Choroid plexus epithelial cell (primary cell): Measurements from ENCODE around the gene KIAA1217.

Experiments
- DNase-seq: peaks from one replicate; pipeline ENCODE4 v3.0.0-alpha.2; 2010; ENCODE audit warnings: low read depth
- H3K4me3 ChIP-seq: 2 replicates; pipeline ENCODE4 v1.5.1; 2011; ENCODE audit warnings: low read depth, mild to moderate bottlenecking, control low read depth, low read length, moderate library complexity
- CTCF ChIP-seq: conservative IDR thresholded peaks from 2 replicates; pipeline ENCODE4 v1.5.1; 2011; ENCODE audit warnings: low read depth, mild to moderate bottlenecking, control low read depth, inconsistent platforms, low read length, moderate library complexity

The KIAA1217 gene

DNA sequence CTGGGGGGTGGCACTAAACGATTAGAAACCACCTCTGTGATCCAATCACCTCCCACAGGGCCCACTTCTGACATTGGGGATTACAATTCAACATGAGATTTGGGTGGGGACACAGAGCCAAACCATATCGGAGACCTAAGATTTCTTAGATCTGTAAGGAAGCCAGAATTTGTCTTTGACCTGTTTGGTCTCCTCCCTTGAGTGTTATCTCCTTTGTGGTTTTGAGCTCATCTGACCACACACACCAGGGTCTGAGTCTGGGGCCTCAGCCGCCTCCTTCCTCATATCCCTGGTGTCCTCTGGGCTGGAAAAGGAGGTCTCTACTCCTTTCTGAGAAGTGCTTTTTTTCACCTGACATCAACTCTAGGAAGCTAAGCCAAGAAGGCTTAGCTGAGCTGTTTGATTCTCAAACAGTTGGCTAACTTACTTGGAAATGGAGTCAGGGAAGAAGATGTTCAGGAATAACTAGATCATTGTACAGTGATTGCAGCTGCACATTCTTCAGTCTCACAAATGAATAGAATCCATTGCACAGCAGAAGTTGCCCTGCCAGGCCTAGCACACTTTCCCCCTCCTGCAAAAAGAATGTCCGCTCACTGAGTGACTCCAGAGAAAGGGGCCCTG lies 347.3 kb downstream of the KIAA1217 start:
- peak; percentile 21 for DNase-seq
- no peak for TF ChIP-seq CTCF
- H3K4me3 ChIP-seq: no peak overlapping the region

- TF ChIP-seq CTCF: peak; percentile 83
- no peak overlapping the region for H3K4me3 ChIP-seq
- peak; percentile 93 for DNase-seq
These were observed 348.1 kb downstream of the KIAA1217 start for GRCh38 chr10:24556750-24557742.

DNA sequence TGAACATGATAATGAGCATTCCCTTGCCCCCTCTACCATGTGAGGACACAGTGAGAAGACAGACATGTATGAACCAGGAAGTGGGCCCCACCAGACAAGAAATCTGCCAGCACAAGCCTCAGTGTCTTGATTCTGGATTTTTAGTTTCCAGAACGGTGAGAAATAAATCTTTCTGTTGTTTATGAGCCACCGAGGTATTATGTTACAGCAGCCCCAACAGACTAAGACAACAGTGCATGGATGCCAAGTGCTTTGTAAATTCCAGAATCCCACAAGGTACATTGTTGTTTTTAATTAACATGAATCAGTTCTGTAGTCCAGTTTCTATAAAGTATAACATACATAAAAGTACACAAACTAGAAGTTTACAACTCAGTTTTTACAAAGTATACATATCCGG lies 352.5 kb downstream of the KIAA1217 start:
- DNase-seq: peak; percentile 56
- H3K4me3 ChIP-seq: no peak overlapping the region
- no peak for TF ChIP-seq CTCF

- DNase-seq: no peak
- no peak for TF ChIP-seq CTCF
- H3K4me3 ChIP-seq: no peak overlapping the region
These were observed 359.1 kb downstream of the KIAA1217 start for GRCh38 chr10:24568042-24568441.

DNA sequence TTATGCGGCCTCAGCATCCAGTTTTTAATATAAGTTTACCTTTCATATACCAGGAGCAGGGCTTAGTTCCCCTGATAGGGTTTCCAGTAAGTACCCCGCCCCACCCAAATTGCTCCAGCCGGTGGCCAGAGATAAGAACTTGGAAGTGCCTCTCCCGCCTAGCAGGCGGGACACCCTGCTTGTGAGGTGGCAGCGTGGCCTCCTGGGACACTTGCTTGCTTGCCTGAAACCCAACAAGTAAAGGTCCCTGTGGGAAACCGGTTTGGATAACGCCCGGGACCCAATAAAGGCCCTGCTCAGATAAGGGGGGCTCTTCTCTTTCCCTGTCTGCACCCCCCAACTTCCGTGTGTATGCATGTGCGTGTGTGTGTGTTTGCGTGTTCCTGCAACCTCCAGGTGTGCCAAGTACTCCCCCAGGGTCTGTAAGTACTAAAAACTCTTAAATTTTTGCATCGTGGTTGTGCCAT lies 360.4 kb downstream of the KIAA1217 start:
- DNase-seq: no peak
- TF ChIP-seq CTCF: no peak
- no peak overlapping the region for H3K4me3 ChIP-seq

DNA sequence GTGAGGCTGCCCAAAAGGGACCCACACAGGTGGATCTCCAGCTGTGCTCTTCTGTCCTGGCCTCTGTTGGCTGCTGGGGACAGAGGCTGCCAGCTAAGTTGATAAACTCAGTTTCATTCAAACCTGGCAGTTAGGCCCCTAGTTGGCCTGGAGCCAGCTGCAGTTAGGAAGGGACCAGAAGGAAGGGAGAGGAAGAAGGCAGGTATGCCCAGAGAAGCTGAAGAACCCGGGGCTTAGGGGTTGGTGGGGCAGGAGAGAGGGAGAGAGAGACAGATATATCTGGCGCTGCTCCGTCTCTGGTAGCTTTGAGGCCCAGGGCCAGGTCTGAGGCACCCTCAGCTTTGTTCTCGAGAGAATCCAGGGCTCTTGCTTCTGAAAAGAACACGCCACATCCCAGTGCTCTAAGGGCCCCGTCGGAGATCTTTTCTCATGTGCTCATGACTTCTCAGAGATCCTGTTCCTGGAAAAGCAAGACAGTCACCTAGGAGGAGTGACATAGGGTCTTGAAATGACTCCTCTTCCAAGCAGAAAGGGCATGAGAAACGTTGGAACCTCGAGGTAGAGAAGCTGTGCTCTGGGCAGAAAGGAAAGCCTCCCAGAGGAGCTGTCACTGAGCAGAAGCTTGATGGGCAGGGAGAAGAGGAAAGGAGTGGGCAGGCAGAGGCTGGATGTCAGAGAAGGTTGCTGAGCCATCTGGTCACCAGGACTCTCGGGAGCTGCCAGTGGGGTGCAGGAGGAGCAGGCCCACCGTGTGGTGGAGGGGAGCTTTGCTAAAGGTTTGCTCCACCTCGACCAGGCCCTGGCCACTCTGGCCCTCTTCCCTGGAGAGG lies 361.1 kb downstream of the KIAA1217 start:
- TF ChIP-seq CTCF: no peak
- no peak for DNase-seq
- no peak overlapping the region for H3K4me3 ChIP-seq
